Stimulated activated CD4-positive, alpha-beta T cell treated with anti-CD3 and anti-CD28 coated beads, TNF-alpha, amount 100 ng/mL, for 1 hour (primary cell): Measurements from ENCODE around the gene NCOA1.

Experiments
- DNase-seq, 3 donors: peaks; one replicate each; pipeline ENCODE4 v3.0.0-alpha.2; 2020; ENCODE audit warnings: low read depth in 3 of 3, low spot score in 1 of 3

NCOA1 gene

DNA sequence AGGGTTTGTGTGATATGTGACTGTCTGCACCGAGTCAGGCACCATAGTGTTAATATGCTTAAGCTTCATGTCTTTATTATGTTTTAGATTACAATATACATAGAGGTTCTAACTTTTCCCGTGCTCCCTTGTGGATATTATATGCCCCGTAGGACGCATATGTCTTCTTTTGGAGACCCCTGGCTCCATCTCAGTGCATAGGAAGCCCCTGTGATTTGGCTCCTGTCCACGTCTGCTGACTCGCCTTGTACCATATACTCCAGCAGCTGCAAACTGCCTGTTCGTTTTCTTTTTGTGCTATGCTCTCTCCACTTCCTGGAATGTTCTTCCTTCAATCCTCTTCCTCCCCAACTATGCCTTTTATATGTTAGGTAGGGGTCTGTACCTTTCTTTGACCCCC lies 191.2 kb downstream of the NCOA1 start:
- no peak for DNase-seq

DNA sequence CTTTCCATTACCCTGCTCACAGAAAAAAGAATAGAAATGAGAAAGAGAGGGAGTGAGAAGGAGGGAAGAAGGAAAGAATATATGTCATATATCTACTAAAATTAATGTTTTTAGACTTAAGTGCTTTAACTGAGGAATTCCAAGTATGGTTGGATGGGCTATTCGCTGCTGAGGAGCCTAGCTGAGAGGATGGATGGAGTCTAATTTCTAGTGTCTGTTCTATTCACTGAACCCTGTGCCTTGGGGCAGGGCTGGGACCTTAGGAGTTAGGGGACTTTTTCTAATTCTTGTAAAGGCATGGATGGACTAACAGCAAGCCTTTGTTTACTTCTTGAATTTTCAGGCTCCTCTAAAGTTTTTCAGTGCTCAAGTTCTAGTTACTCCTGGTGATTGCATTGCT lies 192.4 kb downstream of the NCOA1 start:
- no peak for DNase-seq

DNA sequence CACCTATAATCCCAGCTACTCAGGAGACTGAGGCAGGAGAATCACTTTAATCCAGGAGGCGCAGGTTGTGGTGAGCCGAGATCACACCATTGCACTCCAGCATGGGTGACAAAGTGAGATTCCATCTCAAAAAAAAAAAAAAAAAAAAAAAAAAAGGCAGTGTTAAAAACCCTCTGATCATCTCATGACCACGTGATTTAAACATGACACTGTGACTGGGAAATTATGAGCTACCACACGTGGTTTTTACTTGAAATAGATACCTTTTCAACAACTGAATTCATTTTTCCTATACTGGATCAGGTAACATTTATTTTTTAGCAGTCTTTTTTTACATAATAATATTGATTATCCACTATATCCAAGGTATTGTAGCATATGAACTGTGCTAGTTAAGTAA lies 199.5 kb downstream of the NCOA1 start:
- DNase-seq, result no peak

DNA sequence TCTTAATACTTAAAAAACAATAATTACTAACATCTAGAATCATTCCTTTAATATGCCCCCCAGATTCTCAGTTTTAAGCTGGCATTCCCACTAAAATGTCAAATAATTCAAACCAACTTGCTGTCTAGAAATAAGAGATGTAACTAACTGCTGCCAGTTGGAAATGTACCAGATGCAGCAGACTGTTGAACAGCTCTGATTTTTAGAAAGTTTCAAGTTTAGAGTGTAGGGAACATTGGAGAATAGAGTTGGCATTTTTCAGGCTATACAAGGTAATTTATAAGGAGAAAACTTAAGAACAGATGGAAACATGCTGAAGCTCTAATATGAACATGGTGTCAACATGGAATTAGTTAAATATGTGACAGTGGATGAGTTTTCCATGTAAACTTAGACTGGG lies 200.8 kb downstream of the NCOA1 start:
- DNase-seq, result no peak

DNA sequence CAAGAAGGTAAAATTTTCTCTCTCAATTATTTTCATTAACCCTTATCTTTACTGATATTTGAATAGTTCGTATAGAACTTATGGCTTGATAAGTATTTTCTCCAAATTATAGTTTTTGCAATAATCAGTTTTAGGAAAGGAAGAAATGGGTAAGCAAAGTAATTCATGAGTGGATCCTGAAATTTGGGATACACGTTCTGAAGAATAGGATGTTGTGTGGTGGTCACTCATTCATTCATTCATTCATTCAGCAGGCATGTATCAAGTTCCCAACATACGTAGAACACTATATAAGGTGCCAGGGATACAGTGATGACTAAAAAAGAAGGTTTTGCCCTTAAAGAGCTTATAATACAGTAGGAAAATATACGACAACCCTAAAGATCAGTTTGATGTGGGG lies 206.7 kb downstream of the NCOA1 start:
- DNase-seq, result no peak

DNA sequence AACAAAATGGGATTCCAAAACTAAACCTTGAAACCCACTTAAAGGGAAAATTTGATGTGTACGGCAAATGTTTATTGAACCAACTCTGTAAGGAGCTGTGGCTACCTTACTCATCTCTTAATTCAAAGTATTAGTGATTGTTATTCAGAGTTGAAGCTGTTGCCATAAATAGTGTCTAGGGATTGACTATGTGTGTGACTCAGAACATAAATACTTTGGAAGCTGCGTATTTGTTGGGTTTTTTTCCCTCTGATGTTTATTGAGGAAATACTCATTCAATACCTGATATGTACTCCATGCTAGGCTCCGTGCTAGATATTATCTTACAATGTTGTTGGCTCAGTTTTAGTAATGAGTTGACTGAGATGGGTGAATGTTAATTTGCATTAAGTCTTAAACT lies 211.7 kb downstream of the NCOA1 start:
- DNase-seq, result no peak

DNA sequence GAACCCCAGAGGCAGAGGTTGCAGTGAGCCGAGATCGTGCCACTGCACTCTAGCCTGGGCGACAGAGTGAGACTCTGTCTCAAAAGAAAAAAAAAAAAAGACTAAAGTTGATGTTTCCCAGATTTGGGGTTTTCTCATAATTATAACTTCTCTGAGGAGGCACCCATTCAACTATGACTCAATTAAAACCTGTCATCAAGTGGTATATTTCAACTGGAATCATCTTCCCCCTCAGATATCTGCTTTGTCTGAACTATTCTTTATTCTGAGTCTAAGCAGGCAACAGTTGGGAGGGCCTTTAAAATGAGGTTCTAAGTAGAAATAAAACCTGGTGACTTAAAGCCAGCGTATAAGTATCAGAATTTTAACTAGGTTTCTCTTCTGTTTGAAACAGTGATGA lies 213.6 kb downstream of the NCOA1 start:
- no peak for DNase-seq

DNA sequence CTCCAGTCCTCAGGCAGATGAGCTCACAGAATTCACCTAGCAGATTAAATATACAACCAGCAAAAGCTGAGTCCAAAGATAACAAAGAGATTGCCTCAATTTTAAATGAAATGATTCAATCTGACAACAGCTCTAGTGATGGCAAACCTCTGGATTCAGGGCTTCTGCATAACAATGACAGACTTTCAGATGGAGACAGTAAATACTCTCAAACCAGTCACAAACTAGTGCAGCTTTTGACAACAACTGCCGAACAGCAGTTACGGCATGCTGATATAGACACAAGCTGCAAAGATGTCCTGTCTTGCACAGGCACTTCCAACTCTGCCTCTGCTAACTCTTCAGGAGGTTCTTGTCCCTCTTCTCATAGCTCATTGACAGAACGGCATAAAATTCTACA lies 216.1 kb downstream of the NCOA1 start:
- no peak for DNase-seq

DNA sequence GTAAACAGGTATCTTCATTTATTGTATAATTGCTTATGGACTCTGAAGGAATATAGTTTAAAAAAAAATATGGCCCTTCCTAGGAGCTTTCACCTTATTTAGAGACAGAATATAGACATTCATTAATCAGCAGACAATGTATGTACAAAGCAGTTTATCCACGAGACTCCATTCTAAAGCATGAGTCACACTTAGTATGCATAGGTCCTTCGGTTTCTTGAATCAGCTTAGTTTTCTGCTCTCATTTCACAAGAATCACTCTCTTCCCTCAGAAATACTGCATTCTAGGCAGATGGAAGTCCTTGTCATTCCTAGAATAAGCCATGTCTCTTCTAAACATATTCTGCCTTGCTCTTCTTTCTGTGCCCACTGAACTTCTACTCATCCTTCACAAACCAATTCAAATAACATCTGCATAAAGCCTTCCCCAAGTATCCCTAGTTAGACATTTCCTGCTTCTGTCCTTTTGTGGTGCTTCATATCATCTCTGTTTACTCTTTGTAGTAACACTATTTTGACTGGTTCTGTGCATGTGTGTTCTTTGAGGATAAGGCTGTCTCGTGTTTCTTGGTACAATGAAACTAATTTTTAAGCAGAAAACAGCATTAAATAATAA lies 217.6 kb downstream of the NCOA1 start:
- no peak for DNase-seq

DNA sequence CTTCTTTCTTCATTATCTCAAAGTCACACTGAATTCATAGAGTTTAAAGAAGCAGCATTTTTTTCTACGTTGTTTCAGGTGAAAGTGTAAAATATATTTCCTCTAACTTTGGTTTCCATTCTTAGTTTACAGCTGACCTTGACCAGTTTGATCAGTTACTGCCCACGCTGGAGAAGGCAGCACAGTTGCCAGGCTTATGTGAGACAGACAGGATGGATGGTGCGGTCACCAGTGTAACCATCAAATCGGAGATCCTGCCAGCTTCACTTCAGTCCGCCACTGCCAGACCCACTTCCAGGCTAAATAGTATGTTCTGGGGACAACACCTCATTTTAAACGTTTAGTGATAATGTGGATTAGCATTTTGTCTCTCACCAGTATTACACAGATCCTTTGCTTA lies 219.8 kb downstream of the NCOA1 start:
- DNase-seq, result no peak

DNA sequence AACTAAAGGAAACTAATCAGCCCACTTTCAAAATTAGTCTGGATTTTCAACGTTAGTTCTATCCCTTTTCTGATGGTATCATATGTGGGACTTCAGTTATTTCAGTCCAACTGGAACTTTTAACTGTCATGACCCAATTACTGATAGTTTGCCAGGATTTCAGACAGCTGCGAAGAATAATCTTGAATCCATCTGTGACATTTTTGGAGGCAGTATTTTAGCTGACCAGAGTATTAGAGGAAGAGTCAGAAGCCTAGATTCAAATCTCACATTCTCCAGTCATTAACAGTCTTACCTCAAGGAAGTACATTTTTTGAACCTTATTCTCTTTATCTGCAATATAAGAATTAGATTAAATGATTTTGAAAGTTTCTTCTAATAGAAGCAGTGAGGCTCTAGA lies 220.8 kb downstream of the NCOA1 start:
- no peak for DNase-seq

DNA sequence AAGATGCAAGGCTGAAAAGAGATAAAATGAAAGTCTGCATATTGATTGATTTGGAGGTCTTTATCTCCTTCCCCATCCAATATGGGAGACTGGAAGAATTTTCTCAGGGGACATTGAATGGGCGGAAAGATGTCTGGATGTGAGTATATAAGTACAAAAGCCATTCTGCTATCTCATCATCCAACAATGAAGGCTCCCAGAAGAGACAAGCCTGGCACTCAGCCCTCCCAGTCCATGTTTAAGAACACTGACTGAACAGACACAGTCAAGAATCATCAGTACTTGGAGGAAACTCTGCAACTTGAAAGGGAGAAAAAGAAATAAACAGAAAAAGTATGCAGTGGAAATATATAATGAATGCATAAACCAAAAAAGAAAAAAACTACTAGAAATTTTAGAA lies 221.2 kb downstream of the NCOA1 start:
- no peak for DNase-seq

DNA sequence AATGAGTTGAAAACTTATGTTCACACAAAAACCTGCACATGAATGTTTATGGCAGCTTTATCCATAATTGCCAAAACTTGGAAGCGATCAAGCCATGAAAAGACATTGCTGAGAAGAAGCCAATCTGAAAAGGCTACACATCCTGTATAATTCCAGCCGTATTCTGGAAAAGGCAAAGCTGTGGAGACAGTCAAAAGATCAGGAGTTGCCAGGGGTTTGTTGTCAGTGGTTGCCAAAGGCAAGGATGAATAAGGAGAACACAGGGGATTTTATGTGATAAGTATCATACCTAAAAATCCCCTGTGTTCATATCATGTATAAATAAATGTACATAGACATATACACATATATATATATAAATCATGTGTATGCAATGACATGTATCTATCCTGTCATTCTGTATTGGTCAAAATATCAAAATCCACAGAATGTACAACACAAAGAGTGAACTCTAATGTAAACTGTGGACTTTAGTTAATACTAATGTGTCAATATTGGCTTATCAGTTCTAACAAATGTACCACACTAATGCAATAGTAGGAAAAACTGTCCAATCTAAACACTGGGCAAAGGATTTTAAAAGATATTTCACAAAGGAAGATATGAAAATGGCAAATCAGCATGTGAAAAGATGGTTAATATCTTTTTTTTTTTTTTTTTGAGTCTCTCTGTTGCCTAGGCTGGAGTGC lies 226.4 kb downstream of the NCOA1 start:
- DNase-seq, result no peak

DNA sequence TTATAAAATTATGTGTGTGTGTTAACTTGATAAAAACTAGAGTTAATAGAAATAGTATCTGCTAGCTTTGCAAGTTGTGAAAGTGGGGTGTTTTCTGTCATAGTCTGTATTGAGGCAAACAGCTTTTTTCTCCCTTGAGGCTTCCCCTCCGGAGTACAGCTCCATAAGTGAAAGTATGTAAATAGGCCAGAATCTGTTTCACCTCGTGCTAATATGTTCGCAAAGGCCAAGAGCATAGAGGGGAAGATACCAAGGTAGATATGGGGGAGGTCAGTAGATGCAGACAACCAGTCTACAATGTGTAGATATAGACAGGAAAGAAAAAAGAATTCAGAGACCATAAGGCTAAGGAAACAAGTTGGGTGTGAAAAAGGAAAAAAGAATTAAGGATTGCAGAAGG lies 229.3 kb downstream of the NCOA1 start:
- DNase-seq, result no peak

DNA sequence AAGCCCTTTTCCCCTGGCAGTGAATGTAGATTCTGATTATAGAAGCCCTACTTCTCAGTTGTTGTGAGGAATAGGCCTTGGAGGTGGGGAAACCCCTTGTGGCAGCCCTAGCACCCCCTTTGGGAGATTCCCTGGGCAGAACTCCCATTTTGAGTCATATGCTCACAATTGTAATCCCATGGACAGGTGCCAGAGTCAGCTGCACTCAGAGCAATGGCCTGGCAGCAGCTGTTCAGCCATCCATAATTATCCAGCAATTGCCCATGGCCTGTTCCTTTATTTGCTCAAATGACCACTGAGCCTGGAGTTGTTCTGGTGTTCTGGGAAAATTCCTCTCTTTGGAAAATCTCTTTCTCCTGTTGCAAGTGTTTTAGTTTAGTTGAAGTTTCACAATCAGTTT lies 230.4 kb downstream of the NCOA1 start:
- DNase-seq, result no peak

DNA sequence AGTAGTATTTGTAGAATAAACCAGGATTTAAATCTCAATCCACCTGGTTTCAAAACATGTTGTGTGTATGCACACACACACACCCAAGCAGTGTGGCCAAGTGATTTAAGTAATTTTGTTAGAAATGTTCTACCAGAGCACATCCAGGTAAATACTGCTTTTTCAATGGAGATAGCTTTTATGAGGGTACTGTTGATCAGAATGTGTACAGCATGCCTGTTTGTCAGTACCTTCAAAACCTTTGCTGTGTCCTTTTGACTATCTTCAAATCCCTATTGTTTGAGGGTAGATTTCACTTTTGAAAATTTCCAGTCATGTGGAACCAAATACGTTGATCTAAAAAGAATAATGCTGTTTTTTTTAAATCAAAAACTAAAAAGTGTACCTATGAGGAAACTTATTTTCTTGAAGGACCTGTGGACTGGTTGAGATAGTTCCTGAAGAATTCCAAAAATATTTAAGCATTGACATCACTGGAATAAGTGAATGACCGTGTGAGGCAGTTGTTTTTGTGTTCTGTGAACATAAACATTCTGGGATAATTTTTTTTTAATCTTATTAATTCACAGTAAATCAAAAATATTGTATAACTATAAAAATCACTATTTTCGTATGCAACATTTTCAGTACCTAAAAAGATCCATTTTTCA lies 231.2 kb downstream of the NCOA1 start:
- no peak for DNase-seq

DNA sequence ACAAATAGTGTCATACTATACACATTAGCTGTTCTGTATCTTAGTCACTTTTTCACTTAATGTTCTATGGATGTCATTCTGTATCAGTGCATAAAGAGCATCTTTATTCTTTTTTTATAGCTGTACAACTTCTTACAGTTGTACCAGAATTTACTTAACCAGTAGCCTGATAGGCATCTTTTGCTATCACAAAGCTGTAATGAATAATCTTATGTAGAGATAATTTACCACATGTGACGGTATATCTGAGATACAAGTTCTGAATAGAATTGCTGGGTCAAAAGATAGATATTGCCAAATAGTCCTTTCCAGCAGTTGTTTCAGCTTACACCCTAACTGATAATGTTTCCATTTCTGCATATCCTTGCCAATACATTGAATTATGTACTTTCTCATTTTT lies 232.1 kb downstream of the NCOA1 start:
- DNase-seq, result no peak

DNA sequence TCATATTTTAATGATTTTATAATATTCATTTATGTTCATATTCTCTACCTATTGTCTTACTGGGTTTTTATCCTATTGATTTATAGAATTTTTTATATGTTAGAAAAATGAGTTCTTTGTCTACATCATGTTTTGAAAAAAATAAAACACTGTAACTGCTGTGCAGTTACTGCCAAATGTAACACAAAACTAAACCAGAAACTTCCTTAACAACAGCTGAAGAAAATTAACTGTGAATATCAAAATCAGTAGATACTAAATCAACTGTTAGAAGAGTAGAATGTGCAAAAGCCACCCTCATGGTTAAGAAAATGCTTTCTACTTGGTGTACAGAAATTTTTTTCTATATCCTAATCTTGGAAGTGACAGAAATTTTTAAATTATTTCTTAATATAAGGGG lies 232.6 kb downstream of the NCOA1 start:
- no peak for DNase-seq

DNA sequence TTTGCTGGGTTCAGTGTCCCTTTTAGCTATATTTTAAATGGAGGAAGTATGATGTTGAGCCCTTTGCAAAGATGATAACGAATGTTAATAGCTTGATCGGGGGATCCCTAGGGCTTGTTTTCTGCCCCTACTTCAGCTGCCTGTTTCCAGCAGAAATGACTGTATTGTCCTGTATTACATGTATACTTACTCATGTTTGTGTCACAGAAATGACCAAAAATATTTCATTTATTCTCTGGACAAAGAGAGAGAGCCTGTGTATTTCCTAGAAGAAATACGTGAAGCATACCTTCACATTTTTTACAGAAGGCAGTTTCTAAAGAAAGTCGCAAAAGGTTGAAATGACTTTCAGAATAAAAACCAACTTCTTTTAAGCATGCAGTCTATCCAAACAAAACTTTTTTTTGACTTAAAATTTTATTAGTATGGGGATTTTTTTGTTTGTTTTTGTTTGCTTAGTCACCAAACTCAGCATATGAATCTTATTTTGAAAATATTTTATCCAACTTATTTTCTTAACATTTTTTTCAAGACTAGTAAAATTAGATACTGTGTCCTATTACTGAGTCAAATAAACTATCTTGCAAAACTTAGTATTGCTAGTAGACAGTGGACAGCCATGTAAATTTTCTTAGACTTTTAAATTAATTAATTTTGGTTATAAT lies 233.2 kb downstream of the NCOA1 start:
- no peak for DNase-seq

DNA sequence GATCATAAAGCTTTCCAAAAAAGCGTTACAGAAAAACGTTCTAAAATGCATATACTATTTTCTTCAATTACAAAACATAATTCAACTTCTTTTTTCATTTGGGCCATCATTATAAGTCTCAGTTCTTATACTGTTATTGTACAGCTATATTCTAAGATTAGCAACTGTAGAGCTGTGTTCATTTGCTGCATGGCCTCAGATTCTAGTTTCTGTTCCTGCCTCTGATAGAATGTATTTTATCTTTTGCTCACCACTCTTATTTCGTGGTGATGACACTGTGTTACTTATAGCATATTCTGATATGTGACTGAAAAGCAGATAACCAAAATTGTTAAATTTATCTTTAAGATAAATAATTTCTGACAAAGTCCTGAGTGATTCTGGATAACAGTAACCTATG lies 234.9 kb downstream of the NCOA1 start:
- DNase-seq, result no peak

DNA sequence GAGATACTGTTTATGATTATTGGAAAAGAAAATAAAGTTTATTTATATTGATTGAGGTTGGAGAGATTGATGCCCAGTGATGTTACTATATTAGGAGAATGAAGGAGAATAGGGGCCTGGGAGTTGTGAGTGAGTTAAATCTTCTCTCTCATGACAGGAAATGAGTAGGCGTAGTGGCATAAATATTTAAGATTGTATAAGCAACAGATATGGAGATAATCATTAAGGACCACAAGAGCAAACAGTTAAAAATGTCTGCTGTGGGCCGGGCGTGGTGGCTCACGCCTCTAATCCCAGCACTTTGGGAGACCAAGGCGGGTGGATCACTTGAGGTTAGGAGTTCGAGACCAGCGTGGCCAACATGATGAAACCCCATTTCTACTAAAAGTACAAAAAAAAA lies 239.4 kb downstream of the NCOA1 start:
- no peak for DNase-seq

DNA sequence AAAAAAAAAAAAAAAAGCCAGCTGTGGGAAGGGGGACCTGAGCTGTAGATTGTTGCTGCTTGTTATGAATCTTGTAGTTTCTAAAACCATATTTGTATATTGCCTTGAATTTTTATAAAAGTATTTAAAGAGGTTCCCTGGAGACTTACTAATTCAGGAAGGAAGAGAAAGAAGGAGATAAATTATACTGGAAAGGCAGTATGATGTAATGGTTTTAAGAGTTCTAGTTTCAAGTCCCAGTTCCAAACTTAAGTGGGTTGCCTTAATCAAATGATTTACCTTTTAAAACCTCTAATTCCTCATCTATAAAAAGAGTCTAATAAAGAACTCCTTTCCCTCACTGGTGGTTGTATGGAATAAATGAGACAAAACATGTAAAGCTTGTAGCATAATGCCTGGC lies 240.0 kb downstream of the NCOA1 start:
- no peak for DNase-seq
